ENCODE results near the gene FAM237B. TPM values are rescaled to one million over a fixed set of nuclear protein-coding genes. Genes with fewer than 3 reads are reported as not detected.

FAM237B gene
- total RNA-seq, 1 experiment from 2014 or later, result not detected

GRCh38 chr7:90298145-90299038 lies 22.7 kb downstream of the FAM237B start:
- peak; percentile 14 for DNase-seq (ENCODE audit: extremely low read depth, low read depth)

- DNase-seq (ENCODE audit: extremely low read depth, low read depth), result no peak
These were observed 30.6 kb downstream of the FAM237B start for GRCh38 chr7:90290244-90291113.

GRCh38 chr7:90288154-90288553 lies 33.0 kb downstream of the FAM237B start:
- no peak for DNase-seq (ENCODE audit: extremely low read depth, low read depth)

- DNase-seq (ENCODE audit: extremely low read depth, low read depth), result no peak
These were observed 44.9 kb downstream of the FAM237B start for GRCh38 chr7:90276033-90276728.

- DNase-seq (ENCODE audit: extremely low read depth, low read depth), result no peak
These were observed 46.9 kb downstream of the FAM237B start for GRCh38 chr7:90274161-90274560.

GRCh38 chr7:90272242-90272641 lies 48.9 kb downstream of the FAM237B start:
- DNase-seq (ENCODE audit: extremely low read depth, low read depth), result no peak

- DNase-seq (ENCODE audit: extremely low read depth, low read depth), result no peak
These were observed 49.4 kb downstream of the FAM237B start for GRCh38 chr7:90271753-90272152.

GRCh38 chr7:90270431-90271178 lies 50.5 kb downstream of the FAM237B start:
- DNase-seq (ENCODE audit: extremely low read depth, low read depth), result no peak

GRCh38 chr7:90269163-90269562 lies 51.9 kb downstream of the FAM237B start:
- DNase-seq (ENCODE audit: extremely low read depth, low read depth), result no peak

- no peak for DNase-seq (ENCODE audit: extremely low read depth, low read depth)
These were observed 53.7 kb downstream of the FAM237B start for GRCh38 chr7:90267263-90267858.

GRCh38 chr7:90266808-90267207 lies 54.3 kb downstream of the FAM237B start:
- DNase-seq (ENCODE audit: extremely low read depth, low read depth), result no peak

Other genes with a start within 250 kb of the FAM237B start
- gene STEAP1, start 166.8 kb downstream of the FAM237B start, total RNA-seq (2014; rRNA removed; shearing (Covaris generic)), result 3.6 and 3.8 TPM in 2 replicates
- 2.1 and 2.2 TPM in 2 replicates for gene STEAP2, start 109.6 kb downstream of the FAM237B start, total RNA-seq (2014; rRNA removed; shearing (Covaris generic))
- gene CFAP69, start 76.1 kb downstream of the FAM237B start, total RNA-seq (2014; rRNA removed; shearing (Covaris generic)), result 3.2 and 4.3 TPM in 2 replicates
- 26.0 and 33.0 TPM in 2 replicates for gene GTPBP10, start 25.4 kb upstream of the FAM237B start, total RNA-seq (2014; rRNA removed; shearing (Covaris generic))
- 39.9 and 45.3 TPM in 2 replicates for gene CLDN12, start 82.2 kb upstream of the FAM237B start, total RNA-seq (2014; rRNA removed; shearing (Covaris generic))
- not detected in 2 replicates for gene PTTG1IP2, start 148.3 kb upstream of the FAM237B start, total RNA-seq (2014; rRNA removed; shearing (Covaris generic))